Endodermal cell (in vitro differentiated cells): ENCODE results near the gene SH3BGRL2. TPM values are rescaled to one million over a fixed set of nuclear protein-coding genes. Genes with fewer than 3 reads are reported as not detected.

Source experiments
- DNase-seq: peaks from one replicate; pipeline ENCODE4 v3.0.0-alpha.2; 2017
- H3K27ac ChIP-seq: 2 replicates; pipeline ENCODE4 v1.5.1; 2013; ENCODE audit warnings: mild to moderate bottlenecking, low read depth, low read length, moderate library complexity
- H3K27me3 ChIP-seq: 2 replicates; pipeline ENCODE4 v1.6.1; 2013; ENCODE audit warnings: mild to moderate bottlenecking, low read length, moderate library complexity; ENCODE audit not compliant: insufficient read depth, control insufficient read depth, poor library complexity, severe bottlenecking
- H3K36me3 ChIP-seq: 2 replicates; pipeline ENCODE4 v1.7.0; 2013; ENCODE audit warnings: mild to moderate bottlenecking, low read length, moderate library complexity; ENCODE audit not compliant: control insufficient read depth, insufficient read depth
- H3K4me1 ChIP-seq: one replicate; pipeline ENCODE4 v1.7.0; 2013; ENCODE audit warnings: low read length; ENCODE audit not compliant: control insufficient read depth, insufficient read depth
- H3K4me3 ChIP-seq: 2 replicates; pipeline ENCODE4 v1.5.1; 2013; ENCODE audit warnings: mild to moderate bottlenecking, low read length, moderate library complexity
- H3K9ac ChIP-seq: 2 replicates; pipeline ENCODE4 v1.6.1; 2013; ENCODE audit warnings: mild to moderate bottlenecking, low read length, moderate library complexity; ENCODE audit not compliant: poor library complexity, severe bottlenecking; ENCODE audit errors: extremely low read depth
- H3K9me3 ChIP-seq: 2 replicates; pipeline ENCODE4 v1.6.1; 2013; ENCODE audit warnings: mild to moderate bottlenecking, low read length, moderate library complexity; ENCODE audit not compliant: control insufficient read depth
- H3K27ac Mint-ChIP-seq: 2 replicates; pipeline ENCODE4 v1.8.0; 2020; ENCODE audit warnings: mixed read lengths
- H3K27me3 Mint-ChIP-seq: 2 replicates; pipeline ENCODE4 v1.8.0; 2021; ENCODE audit warnings: mild to moderate bottlenecking, mixed read lengths; ENCODE audit not compliant: insufficient read depth
- H3K36me3 Mint-ChIP-seq: 2 replicates; pipeline ENCODE4 v1.8.0; 2020; ENCODE audit warnings: low read depth, mixed read lengths
- H3K4me1 Mint-ChIP-seq: 2 replicates; pipeline ENCODE4 v1.8.0; 2020; ENCODE audit warnings: mixed read lengths
- H3K4me3 Mint-ChIP-seq: 2 replicates; pipeline ENCODE4 v1.8.0; 2020; ENCODE audit warnings: mild to moderate bottlenecking, moderate library complexity, mixed read lengths
- H3K9me3 Mint-ChIP-seq: 2 replicates; pipeline ENCODE4 v1.8.0; 2020; ENCODE audit warnings: mild to moderate bottlenecking, mixed read lengths
- WGBS, 2 experiments: methylation state at CpG; one replicate each; pipeline versions ENCODE4 v1.1.5 to v1.1.7; 2013; ENCODE audit warnings: missing lambda C conversion rate in 2 of 2, mixed read lengths in 1 of 2; ENCODE audit not compliant: insufficient coverage in 1 of 2, insufficient read length in 1 of 2; 5-methylcytosine and 5-hydroxymethylcytosine counted together
- total RNA-seq, 2 donors: library from RNA; stranded (reverse); fragmentation: NEBNext Ultra II Directional in 1 of 2; extraction: Animal tissue kit (Norgen Biotek cat#: 25700) in 1 of 2; gene quantifications; 2 replicates in 1 of 2; 3 replicates in 1 of 2; pipeline ENCODE4 v1.2.1, GENCODE V29; 2021
- TF ChIP-seq, protein P1 (sequence below): fragments of 200-600 bp; sonication (generic); conservative IDR thresholded peaks from 2 replicates; pipeline ENCODE4 v1.5.0; 2021; ENCODE audit warnings: antibody characterized with exemption, mild to moderate bottlenecking

The SH3BGRL2 gene
- total RNA-seq, 2 donors from 2014 or later: 24.3 to 40.1 TPM

DNA sequence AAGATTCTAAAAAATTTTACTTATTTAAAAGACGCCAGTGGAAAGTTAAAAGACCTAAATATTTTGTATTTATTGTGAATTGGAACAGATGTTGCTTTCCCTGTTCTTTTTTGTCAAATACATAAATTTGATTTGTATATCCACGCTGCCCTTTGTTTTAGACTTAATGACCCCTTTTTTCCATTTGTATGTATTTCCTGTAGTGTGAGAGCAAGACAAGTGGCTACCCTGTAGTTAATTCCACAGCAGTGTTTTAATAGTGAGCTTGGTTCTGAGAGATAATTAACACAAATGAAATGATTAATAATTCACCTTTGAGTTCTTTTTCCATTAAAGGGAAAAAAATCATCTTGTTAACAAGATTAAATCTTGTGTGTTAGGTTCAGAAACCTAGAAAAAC lies 16.6 kb downstream of the SH3BGRL2 start:
- H3K9ac ChIP-seq: no peak overlapping the region
- no peaks in the 10 kb centered on the region for H3K27me3 Mint-ChIP-seq
- H3K9me3 ChIP-seq: no peaks in the 10 kb centered on the region
- no peak overlapping the region for H3K27ac ChIP-seq
- H3K4me3 Mint-ChIP-seq: no peak overlapping the region
- H3K27me3 ChIP-seq: no peaks in the 10 kb centered on the region
- no peaks in the 10 kb centered on the region for H3K36me3 Mint-ChIP-seq
- no peak for DNase-seq
- no peak overlapping the region for H3K4me3 ChIP-seq
- H3K36me3 ChIP-seq: no peaks in the 10 kb centered on the region
- 66% methylated on average over 2 of the region's 2 CpGs; no CpG with 5 or more reads in 1 of the 2 experiments for WGBS, 2 experiments
- no peaks in the 10 kb centered on the region for H3K4me1 ChIP-seq
- H3K27ac Mint-ChIP-seq: peak overlapping the region; percentile 68
- H3K9me3 Mint-ChIP-seq: no peaks in the 10 kb centered on the region
- TF ChIP-seq, protein P1, sequence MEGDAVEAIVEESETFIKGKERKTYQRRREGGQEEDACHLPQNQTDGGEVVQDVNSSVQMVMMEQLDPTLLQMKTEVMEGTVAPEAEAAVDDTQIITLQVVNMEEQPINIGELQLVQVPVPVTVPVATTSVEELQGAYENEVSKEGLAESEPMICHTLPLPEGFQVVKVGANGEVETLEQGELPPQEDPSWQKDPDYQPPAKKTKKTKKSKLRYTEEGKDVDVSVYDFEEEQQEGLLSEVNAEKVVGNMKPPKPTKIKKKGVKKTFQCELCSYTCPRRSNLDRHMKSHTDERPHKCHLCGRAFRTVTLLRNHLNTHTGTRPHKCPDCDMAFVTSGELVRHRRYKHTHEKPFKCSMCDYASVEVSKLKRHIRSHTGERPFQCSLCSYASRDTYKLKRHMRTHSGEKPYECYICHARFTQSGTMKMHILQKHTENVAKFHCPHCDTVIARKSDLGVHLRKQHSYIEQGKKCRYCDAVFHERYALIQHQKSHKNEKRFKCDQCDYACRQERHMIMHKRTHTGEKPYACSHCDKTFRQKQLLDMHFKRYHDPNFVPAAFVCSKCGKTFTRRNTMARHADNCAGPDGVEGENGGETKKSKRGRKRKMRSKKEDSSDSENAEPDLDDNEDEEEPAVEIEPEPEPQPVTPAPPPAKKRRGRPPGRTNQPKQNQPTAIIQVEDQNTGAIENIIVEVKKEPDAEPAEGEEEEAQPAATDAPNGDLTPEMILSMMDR: no peak
- peaks cover 17% of the 10 kb centered on the region for H3K4me1 Mint-ChIP-seq

DNA sequence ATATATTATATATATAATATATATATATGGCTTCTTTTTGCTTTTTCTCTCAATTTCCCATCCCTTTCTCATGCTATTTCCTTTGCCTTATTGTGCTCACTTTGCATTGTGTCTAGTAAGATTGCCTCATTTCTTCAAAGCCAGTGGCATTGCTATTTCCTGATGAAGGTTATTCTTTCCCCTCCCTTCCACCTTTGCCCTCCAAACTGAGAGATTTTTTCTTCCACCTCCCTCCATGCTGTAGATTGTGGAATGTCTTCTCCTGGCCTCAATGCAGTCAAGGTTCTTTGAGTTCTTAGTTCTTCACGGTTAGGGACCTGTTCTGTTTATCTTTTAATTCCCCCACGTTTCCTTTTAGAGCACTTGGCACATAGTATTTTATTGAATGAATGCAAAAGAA lies 17.2 kb downstream of the SH3BGRL2 start:
- H3K4me1 Mint-ChIP-seq: peaks cover 16% of the 10 kb centered on the region
- TF ChIP-seq, protein P1: no peak
- no peak for DNase-seq
- no peaks in the 10 kb centered on the region for H3K36me3 Mint-ChIP-seq
- no peak overlapping the region for H3K27ac ChIP-seq
- no peaks in the 10 kb centered on the region for H3K9me3 ChIP-seq
- no peak overlapping the region for H3K9ac ChIP-seq
- no peaks in the 10 kb centered on the region for H3K36me3 ChIP-seq
- 74% methylated on average over 2 of the region's 2 CpGs; no CpG with 5 or more reads in 1 of the 2 experiments for WGBS, 2 experiments
- no peaks in the 10 kb centered on the region for H3K27me3 Mint-ChIP-seq
- H3K4me3 ChIP-seq: no peak overlapping the region
- no peak overlapping the region for H3K27ac Mint-ChIP-seq
- no peaks in the 10 kb centered on the region for H3K27me3 ChIP-seq
- no peaks in the 10 kb centered on the region for H3K9me3 Mint-ChIP-seq
- H3K4me3 Mint-ChIP-seq: no peak overlapping the region
- H3K4me1 ChIP-seq: no peaks in the 10 kb centered on the region

DNA sequence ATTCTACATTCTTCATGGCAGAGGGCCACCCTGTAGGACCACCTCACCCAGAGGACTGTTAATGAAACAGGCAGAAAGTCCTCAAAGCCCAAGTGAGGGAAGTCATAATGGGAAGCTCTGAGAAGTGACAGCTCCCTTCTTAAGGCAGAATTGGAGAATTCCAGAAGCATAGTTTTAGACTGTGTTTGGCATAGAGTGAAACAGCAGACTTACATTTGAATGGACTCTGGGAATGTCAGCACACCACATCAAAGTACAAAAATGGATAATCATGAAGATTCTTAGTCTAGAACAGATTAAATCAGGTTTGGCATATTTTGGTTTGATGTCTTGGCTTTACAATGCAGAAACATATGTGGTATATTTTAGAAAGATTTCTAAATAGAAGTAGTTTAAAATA lies 17.9 kb downstream of the SH3BGRL2 start:
- Mint-ChIP-seq H3K36me3 (no peaks in the 10 kb centered on the region), H3K4me1 (peaks cover 16% of the 10 kb centered on the region), H3K9me3 (no peaks in the 10 kb centered on the region), H3K27ac (no peak overlapping the region), H3K4me3 (no peak overlapping the region), H3K27me3 (no peaks in the 10 kb centered on the region)
- no peak overlapping the region for H3K9ac ChIP-seq
- DNase-seq: no peak
- no peaks in the 10 kb centered on the region for H3K36me3 ChIP-seq
- no peaks in the 10 kb centered on the region for H3K4me1 ChIP-seq
- TF ChIP-seq, protein P1: no peak
- H3K27me3 ChIP-seq: no peaks in the 10 kb centered on the region
- no peak overlapping the region for H3K27ac ChIP-seq
- no peaks in the 10 kb centered on the region for H3K9me3 ChIP-seq
- H3K4me3 ChIP-seq: no peak overlapping the region
